ENCODE measurements around the gene CAMK1D. TPM values are rescaled to one million over a fixed set of nuclear protein-coding genes. Genes with fewer than 3 reads are reported as not detected.
A peak's percentile ranks its signal among the peaks of the same experiment; 100 is the strongest.

CAMK1D gene
- total and polyA plus RNA-seq, 2 of the 8 experiments (the other 6 are each of a cell fraction or from before 2014, with no cell fraction given) = 3.5 to 10.6 TPM

- no peaks in the 10 kb centered on the region; the same call in 1 of the 2 replicates for H3K23me2 ChIP-seq (ENCODE audit: low read depth, low read length)
- TF ChIP-seq TEAD4 (IDR thresholded peaks at IDR 0.05; ENCODE audit: low read depth, low read length) = peak; percentile 71
- TF ChIP-seq ASH2L (IDR thresholded peaks at IDR 0.05; ENCODE audit: low read length) = no peak
- TF ChIP-seq CTBP2 (IDR thresholded peaks at IDR 0.05; ENCODE audit: borderline replicate concordance, insufficient read depth, insufficient read length, low read length) = peak; percentile 38
- peak; percentile 91 for TF ChIP-seq POLR2AphosphoS5 (IDR thresholded peaks at IDR 0.05; ENCODE audit: low read depth, low read length)
- TF ChIP-seq TCF12 (IDR thresholded peaks at IDR 0.05; ENCODE audit: low read depth, low read length) = 0 out of 2 replicates have a peak, but pooled peaks have one; percentile 57
- H2AK5ac ChIP-seq (ENCODE audit: low read depth, low read length) = no peak overlapping the region; the same call in 1 of the 2 replicates
- H2BK5ac ChIP-seq (ENCODE audit: low read depth, low read length) = no peak overlapping the region
- H3K56ac ChIP-seq (replicated peaks; ENCODE audit: insufficient read length, low read depth, low read length) = no peak overlapping the region
- no peak overlapping the region for H3K4ac ChIP-seq (replicated peaks; ENCODE audit: insufficient read length, low read depth, low read length)
- H3K9ac ChIP-seq (replicated peaks in 1 of 4; ENCODE audit: extremely low read depth in 1 of 4, low read depth in 3 of 4, low read length in 3 of 4) = peak overlapping the region in 1 of 4 experiments; percentile 10; a peak in 1 of 7 replicates
- H2AFZ ChIP-seq (ENCODE audit: low read length) = no peak overlapping the region
- peak; percentile 87 for FAIRE-seq
- 46% methylated on average over 16 of the region's 16 CpGs; no CpG with 5 or more reads in 1 of the 2 experiments for WGBS, 2 experiments (ENCODE audit: extremely low coverage in 1 of 2, insufficient coverage in 1 of 2, insufficient read length in 1 of 2, insufficient replicate concordance in 2 of 2, low coverage in 1 of 2, low lambda C conversion rate in 2 of 2, missing lambda C conversion rate in 1 of 2)
- H3K27ac ChIP-seq (ENCODE audit: low read depth, low read length) = no peak overlapping the region
- ChIA-PET POLR2A (ENCODE audit: partially characterized antibody) (interaction anchor here (1.2 kb wide), 1 partner anchor 24 kb away, joined by 3 read pairs; no protein-coding TSS in a partner anchor), CTCF (ENCODE audit: partially characterized antibody) (interaction anchor here (0.8 to 2.0 kb wide), 13 partner anchors 8 to 300 kb away, joined by 3 to 11 read pairs (median 4); no protein-coding TSS in a partner anchor)
- H4K8ac ChIP-seq (ENCODE audit: extremely low read depth, insufficient read depth, low read length) = no peak overlapping the region
- peak in 1 of 2 experiments; percentile 64 for DNase-seq (ENCODE audit: low read depth in 1 of 2, low spot score in 2 of 2)
- no peaks in the 10 kb centered on the region for H3K79me1 ChIP-seq (ENCODE audit: low read depth, low read length)
- H3K4me3 ChIP-seq (ENCODE audit: extremely low read depth in 1 of 4, insufficient read depth in 2 of 4, low read depth in 3 of 4, low read length in 4 of 4) = peak overlapping the region in 2 of 4 experiments; percentile 9 to 34; a peak in 3 of 8 replicates
- H3K9me3 ChIP-seq (ENCODE audit: insufficient read depth in 2 of 2, low read depth in 1 of 2, low read length in 1 of 2) = no peaks in the 10 kb centered on the region
- H3K14ac ChIP-seq (ENCODE audit: insufficient read length) = no peak overlapping the region
- peak overlapping the region; percentile 54 to 64 for H3K4me2 ChIP-seq (ENCODE audit: insufficient read depth in 1 of 2, low read depth in 2 of 2, low read length in 2 of 2)
- H2BK12ac ChIP-seq (ENCODE audit: low read depth, low read length) = no peak overlapping the region
- H3K27me3 ChIP-seq (replicated peaks in 1 of 4; ENCODE audit: control insufficient read depth in 3 of 4, extremely low read depth in 1 of 4, insufficient read depth in 3 of 4, low read length in 3 of 4) = no peaks in the 10 kb centered on the region; a peak in 1 of 7 replicates
- no peak overlapping the region for H2BK20ac ChIP-seq (ENCODE audit: low read length)
- no peak overlapping the region for H2BK15ac ChIP-seq (ENCODE audit: low read length)
- H3K4me1 ChIP-seq (replicated peaks in 1 of 4; ENCODE audit: control insufficient read depth in 3 of 4, insufficient read depth in 4 of 4, low read length in 3 of 4) = peaks cover 0 to 7% (median 3%) of the 10 kb centered on the region in 4 experiments; a peak in 5 of 7 replicates
- H4K20me1 ChIP-seq (replicated peaks in 1 of 2; ENCODE audit: control insufficient read depth in 1 of 2, insufficient read depth in 2 of 2, low read length in 2 of 2) = no peaks in the 10 kb centered on the region
- no peak overlapping the region for H3K18ac ChIP-seq (ENCODE audit: extremely low read depth, low read length)
- H2BK120ac ChIP-seq (replicated peaks; ENCODE audit: low read depth, low read length) = no peak overlapping the region
- no peak overlapping the region for H4K5ac ChIP-seq (ENCODE audit: insufficient read length, low read depth, low read length)
- no peak overlapping the region for H3K23ac ChIP-seq (ENCODE audit: insufficient read length)
- no peaks in the 10 kb centered on the region for H3K36me3 ChIP-seq (ENCODE audit: control insufficient read depth in 2 of 4, insufficient read depth in 4 of 4, low read length in 3 of 4)
- H4K91ac ChIP-seq (replicated peaks; ENCODE audit: insufficient read length, low read length) = no peak overlapping the region
- no peaks in the 10 kb centered on the region for H3K79me2 ChIP-seq (ENCODE audit: control insufficient read depth in 1 of 2, insufficient read depth in 2 of 2, low read length in 2 of 2)
Observed at GRCh38 chr10:12774204-12774894, 425.0 kb downstream of the CAMK1D start.

Measured in H1 (cell line).